Measurements from ENCODE around the gene TRAM2.
"Not testable (repeated sequence)": the region's sequence is repeated elsewhere in the genome, so short reads cannot be mapped to it uniquely, and the experiment has no call there.

TRAM2 gene

GRCh38 chr6:52494298-52495072 lies 82.4 kb downstream of the TRAM2 start:
- DNase-seq (ENCODE audit: low read depth in 3 of 3) = no peak

GRCh38 chr6:52493669-52494068 lies 83.2 kb downstream of the TRAM2 start:
- no peak for DNase-seq (ENCODE audit: low read depth in 3 of 3)

- no peak for DNase-seq (ENCODE audit: low read depth in 3 of 3)
Measured at GRCh38 chr6:52491203-52492069, 85.4 kb downstream of the TRAM2 start.

- DNase-seq (ENCODE audit: low read depth in 3 of 3) = no peak
Measured at GRCh38 chr6:52489881-52490280, 87.0 kb downstream of the TRAM2 start.

- no peak for DNase-seq (ENCODE audit: low read depth in 3 of 3)
Measured at GRCh38 chr6:52483671-52484003, 93.2 kb downstream of the TRAM2 start.

- DNase-seq (ENCODE audit: low read depth in 3 of 3) = no peak
Measured at GRCh38 chr6:52482903-52483670, 93.8 kb downstream of the TRAM2 start.

- no peak for DNase-seq (ENCODE audit: low read depth in 3 of 3)
Measured at GRCh38 chr6:52475307-52475706, 101.6 kb downstream of the TRAM2 start.

- DNase-seq (ENCODE audit: low read depth in 3 of 3) = no peak
Measured at GRCh38 chr6:52474173-52474572, 102.7 kb downstream of the TRAM2 start.

- not testable (repeated sequence) for DNase-seq (ENCODE audit: low read depth in 3 of 3)
Measured at GRCh38 chr6:52461194-52461593, 115.7 kb downstream of the TRAM2 start.

GRCh38 chr6:52457096-52457495 lies 119.8 kb downstream of the TRAM2 start:
- DNase-seq (ENCODE audit: low read depth in 3 of 3) = no peak

GRCh38 chr6:52454556-52454955 lies 122.3 kb downstream of the TRAM2 start:
- DNase-seq (ENCODE audit: low read depth in 3 of 3) = no peak

All from stimulated activated CD4-positive, alpha-beta T cell treated with anti-CD3 and anti-CD28 coated beads, TNF-alpha, amount 100 ng/mL, for 48 hours (primary cell).